MM.1S (cell line): ENCODE results near the gene UNC93B1.
"Not testable (repeated sequence)": the region's sequence is repeated elsewhere in the genome, so short reads cannot be mapped to it uniquely, and the experiment has no call there.

Experiments
- CTCF ChIP-seq: fragments of 300-600 bp; sonication (generic); IDR thresholded peaks from 2 replicates; pipeline ENCODE4 v1.5.1; 2016; ENCODE audit warnings: antibody characterized with exemption, low read length, mixed read lengths
- EZH2 ChIP-seq: fragments of 300-600 bp; sonication (generic); optimal IDR thresholded peaks from 2 replicates; pipeline ENCODE3; 2017; ENCODE audit warnings: low read depth, mild to moderate bottlenecking, antibody characterized with exemption, low read length, mixed read lengths
- EZH2phosphoT487 ChIP-seq: fragments of 300-600 bp; sonication (generic); IDR thresholded peaks from 2 replicates; pipeline ENCODE4 v1.6.1; 2018; ENCODE audit warnings: antibody characterized with exemption, low read length

GRCh38 chr11:67946403-67946802 lies 57.5 kb downstream of the UNC93B1 start:
- TF ChIP-seq EZH2, CTCF, EZH2phosphoT487: not testable (repeated sequence)
